H9 (cell line): ENCODE data around the gene PFKP. TPM values are rescaled to one million over a fixed set of nuclear protein-coding genes. Genes with fewer than 3 reads are reported as not detected.

Source experiments
- DNase-seq: peaks from one replicate; pipeline ENCODE4 v3.0.0-alpha.2; 2017
- H2AFZ ChIP-seq: one replicate; pipeline ENCODE4 v1.6.1; 2013; ENCODE audit warnings: mild to moderate bottlenecking, low read length, control low read depth, moderate library complexity
- H2AK5ac ChIP-seq: 2 replicates; pipeline ENCODE4 v1.6.1; 2013; ENCODE audit warnings: low read length, control low read depth, mixed read lengths; ENCODE audit not compliant: insufficient read length
- H2BK120ac ChIP-seq: one replicate; pipeline ENCODE4 v1.6.1; 2013; ENCODE audit warnings: low read depth, mild to moderate bottlenecking, low read length, control low read depth, inconsistent platforms; ENCODE audit not compliant: poor library complexity, severe bottlenecking
- H2BK12ac ChIP-seq: 2 replicates; pipeline ENCODE4 v1.6.1; 2013; ENCODE audit warnings: low read length, control low read depth, mixed read lengths, low read depth; ENCODE audit not compliant: insufficient read length
- H2BK15ac ChIP-seq: 2 replicates; pipeline ENCODE4 v1.6.1; 2013; ENCODE audit warnings: low read depth, low read length, control low read depth
- H2BK20ac ChIP-seq: one replicate; pipeline ENCODE4 v1.6.1; 2013; ENCODE audit warnings: low read depth, mild to moderate bottlenecking, low read length, control low read depth, inconsistent platforms; ENCODE audit not compliant: poor library complexity, severe bottlenecking
- H2BK5ac ChIP-seq: 2 replicates; pipeline ENCODE4 v1.6.1; 2013; ENCODE audit warnings: low read length, control low read depth, mixed read lengths; ENCODE audit not compliant: insufficient read length
- H3K14ac ChIP-seq: 2 replicates; pipeline ENCODE4 v1.6.1; 2013; ENCODE audit warnings: low read length, control low read depth; ENCODE audit not compliant: insufficient read depth
- H3K18ac ChIP-seq: 2 replicates; pipeline ENCODE4 v1.6.1; 2013; ENCODE audit warnings: low read depth, mild to moderate bottlenecking, mixed read lengths, low read length, control low read depth; ENCODE audit not compliant: insufficient read length
- H3K23ac ChIP-seq: 2 replicates; pipeline ENCODE4 v1.6.1; 2013; ENCODE audit warnings: low read length, control low read depth, mixed read lengths, low read depth; ENCODE audit not compliant: insufficient read length
- H3K23me2 ChIP-seq: 2 replicates; pipeline ENCODE4 v1.6.1; 2013; ENCODE audit warnings: low read depth, mild to moderate bottlenecking, mixed read lengths, low read length, control low read depth; ENCODE audit not compliant: insufficient read length, poor library complexity, severe bottlenecking
- H3K27ac ChIP-seq: 2 replicates; pipeline ENCODE4 v1.5.1; 2013; ENCODE audit warnings: low read length, control low read depth, mixed read lengths, low read depth; ENCODE audit not compliant: insufficient read length
- H3K27me3 ChIP-seq: 2 replicates; pipeline ENCODE4 v1.6.1; 2013; ENCODE audit warnings: low read length, control low read depth, inconsistent platforms; ENCODE audit not compliant: insufficient read depth
- H3K4ac ChIP-seq: 2 replicates; pipeline ENCODE4 v1.6.1; 2013; ENCODE audit warnings: low read depth, mild to moderate bottlenecking, control low read depth, inconsistent platforms, low read length, moderate library complexity
- H3K4me1 ChIP-seq: 2 replicates; pipeline ENCODE4 v1.6.1; 2013; ENCODE audit warnings: low read length, control low read depth, inconsistent platforms; ENCODE audit not compliant: insufficient read depth
- H3K4me2 ChIP-seq: 2 replicates; pipeline ENCODE4 v1.6.1; 2013; ENCODE audit warnings: low read length, control low read depth, mixed read lengths; ENCODE audit not compliant: insufficient read length, insufficient read depth
- H3K56ac ChIP-seq: 2 replicates; pipeline ENCODE4 v1.6.1; 2013; ENCODE audit warnings: low read depth, mild to moderate bottlenecking, mixed read lengths, low read length, control low read depth; ENCODE audit not compliant: insufficient read length
- H3K79me1 ChIP-seq: 2 replicates; pipeline ENCODE4 v1.6.1; 2013; ENCODE audit warnings: low read depth, mild to moderate bottlenecking, moderate library complexity, low read length, control low read depth, inconsistent platforms; ENCODE audit not compliant: insufficient read depth, poor library complexity, severe bottlenecking
- H3K79me2 ChIP-seq: 2 replicates; pipeline ENCODE4 v1.6.1; 2013; ENCODE audit warnings: low read length, control low read depth, inconsistent platforms; ENCODE audit not compliant: insufficient read depth
- H3K9ac ChIP-seq: 2 replicates; pipeline ENCODE4 v1.6.1; 2013; ENCODE audit warnings: low read length, control low read depth, mixed read lengths; ENCODE audit not compliant: insufficient read length; ENCODE audit errors: extremely low read depth
- H3K9me3 ChIP-seq: one replicate; pipeline ENCODE4 v1.6.1; 2013; ENCODE audit warnings: low read depth, low read length, inconsistent platforms; ENCODE audit not compliant: control insufficient read depth
- H3T11ph ChIP-seq: one replicate; pipeline ENCODE4 v1.6.1; 2013; ENCODE audit warnings: mild to moderate bottlenecking, low read length, control low read depth, inconsistent platforms
- H4K20me1 ChIP-seq: one replicate; pipeline ENCODE4 v1.6.1; 2013; ENCODE audit not compliant: control insufficient read depth, insufficient read length, insufficient read depth
- H4K5ac ChIP-seq: 2 replicates; pipeline ENCODE4 v1.6.1; 2013; ENCODE audit warnings: low read depth, mild to moderate bottlenecking, mixed read lengths, low read length, control low read depth; ENCODE audit not compliant: insufficient read length
- H4K8ac ChIP-seq: replicated peaks from 2 replicates; pipeline ENCODE4 v1.6.1; 2013; ENCODE audit warnings: low read length, control low read depth, mixed read lengths, low read depth; ENCODE audit not compliant: insufficient read length
- H4K91ac ChIP-seq: 2 replicates; pipeline ENCODE4 v1.6.1; 2013; ENCODE audit warnings: low read depth, mild to moderate bottlenecking, moderate library complexity, mixed read lengths, low read length, control low read depth; ENCODE audit not compliant: insufficient read length
- H3K27ac Mint-ChIP-seq, 3 experiments: 2 replicates in 2 of 3; 3 replicates in 1 of 3; pipeline ENCODE4 v1.8.0; 2020 to 2021; ENCODE audit warnings: mixed read lengths in 3 of 3, mild to moderate bottlenecking in 1 of 3, moderate library complexity in 1 of 3
- H3K27me3 Mint-ChIP-seq: 2 replicates; pipeline ENCODE4 v1.8.0; 2021; ENCODE audit warnings: low read depth, mild to moderate bottlenecking, moderate library complexity, mixed read lengths
- H3K36me3 Mint-ChIP-seq, 3 experiments: 2 replicates in 2 of 3; 3 replicates in 1 of 3; pipeline ENCODE4 v1.8.0; 2020 to 2021; ENCODE audit warnings: low read depth in 3 of 3, mixed read lengths in 3 of 3; ENCODE audit not compliant: insufficient read depth in 1 of 3
- H3K4me1 Mint-ChIP-seq, 2 experiments: 2 replicates each; pipeline ENCODE4 v1.8.0; 2020; ENCODE audit warnings: mixed read lengths in 2 of 2
- H3K4me3 Mint-ChIP-seq, 2 experiments: 2 replicates in 1 of 2; 3 replicates in 1 of 2; pipeline ENCODE4 v1.8.0; 2020 to 2021; ENCODE audit warnings: mild to moderate bottlenecking in 2 of 2, mixed read lengths in 2 of 2, moderate library complexity in 1 of 2
- H3K9me3 Mint-ChIP-seq, 2 experiments: 2 replicates in 1 of 2; 3 replicates in 1 of 2; pipeline ENCODE4 v1.8.0; 2020; ENCODE audit warnings: mild to moderate bottlenecking in 2 of 2, mixed read lengths in 2 of 2, moderate library complexity in 1 of 2
- WGBS: extraction: QIAGEN DNeasy Blood & Tissue Kit; methylation state at CpG from one replicate; pipeline ENCODE4 v1.1.7; 2013; ENCODE audit warnings: missing lambda C conversion rate, low lambda C conversion rate, mixed read lengths; ENCODE audit not compliant: insufficient read length; ENCODE audit errors: extremely low coverage; 5-methylcytosine and 5-hydroxymethylcytosine counted together
- total RNA-seq: library from RNA; stranded (reverse); gene quantifications from 2 replicates; pipeline ENCODE4 v1.2.1, GENCODE V29; 2021
- TF ChIP-seq, protein P1 (sequence below): fragments of 200-600 bp; sonication (generic); conservative IDR thresholded peaks from 3 replicates; pipeline ENCODE4 v1.8.0; 2021; ENCODE audit warnings: antibody characterized with exemption, mild to moderate bottlenecking

PFKP gene
- total RNA-seq, 1 experiment from 2014 or later, result 145 TPM

DNA sequence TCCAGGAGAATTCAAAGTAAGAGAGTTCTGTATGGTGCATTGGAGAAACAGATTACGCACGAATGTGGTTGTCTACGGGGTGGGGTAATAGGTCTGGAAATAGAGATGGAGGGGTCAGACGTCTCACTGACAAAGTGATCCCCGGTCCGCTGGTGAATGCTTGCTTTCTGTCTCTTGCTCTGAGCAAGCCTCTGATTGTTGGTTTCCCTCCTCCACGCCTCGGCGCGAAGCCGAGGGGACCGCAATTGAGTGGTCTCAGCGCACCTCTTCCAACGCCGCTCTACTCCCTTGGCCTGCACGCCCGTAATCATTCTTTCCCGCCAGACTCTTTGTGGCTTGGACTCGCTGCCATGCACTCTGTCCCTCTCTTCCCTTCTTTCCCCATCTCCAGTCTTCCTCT lies 46.5 kb upstream of the PFKP start:
- Histone ChIP-seq H3K79me2 (no peaks in the 10 kb centered on the region), H2BK12ac (no peak overlapping the region), H2BK5ac (no peak overlapping the region), H2BK120ac (no peak overlapping the region), H3K23me2 (no peaks in the 10 kb centered on the region), H4K91ac (no peak overlapping the region), H3K56ac (no peak overlapping the region), H3K14ac (no peak overlapping the region), H3K27ac (no peak overlapping the region), H3K4me1 (no peaks in the 10 kb centered on the region; the same call in 1 of the 2 replicates), H4K20me1 (no peaks in the 10 kb centered on the region), H2AK5ac (no peak overlapping the region), H3K9ac (no peak overlapping the region), H2AFZ (no peak overlapping the region), H4K8ac (no peak overlapping the region), H3K9me3 (no peaks in the 10 kb centered on the region), H3K27me3 (no peaks in the 10 kb centered on the region), H3K18ac (no peak overlapping the region), H3K4me2 (no peak overlapping the region), H2BK15ac (no peak overlapping the region), H2BK20ac (no peak overlapping the region), H3K23ac (no peak overlapping the region), H3K79me1 (no peaks in the 10 kb centered on the region), H3T11ph (no peak overlapping the region), H4K5ac (no peak overlapping the region), H3K4ac (no peak overlapping the region)
- H3K27me3 Mint-ChIP-seq, result peaks cover 15% of the 10 kb centered on the region
- no peak overlapping the region for H3K4me3 Mint-ChIP-seq
- H3K4me1 Mint-ChIP-seq, result peaks cover 0 to 4% of the 10 kb centered on the region in 2 experiments; a peak in 3 of 4 replicates
- no peaks in the 10 kb centered on the region; a peak in 1 of 7 replicates for H3K36me3 Mint-ChIP-seq
- H3K9me3 Mint-ChIP-seq, result peaks cover 10% of the 10 kb centered on the region in 2 experiments; a peak in 3 of 5 replicates
- WGBS, result no CpG with 5 or more reads among the region's 19 CpGs
- H3K27ac Mint-ChIP-seq, result no peak overlapping the region
- DNase-seq, result no peak
- TF ChIP-seq, protein P1, sequence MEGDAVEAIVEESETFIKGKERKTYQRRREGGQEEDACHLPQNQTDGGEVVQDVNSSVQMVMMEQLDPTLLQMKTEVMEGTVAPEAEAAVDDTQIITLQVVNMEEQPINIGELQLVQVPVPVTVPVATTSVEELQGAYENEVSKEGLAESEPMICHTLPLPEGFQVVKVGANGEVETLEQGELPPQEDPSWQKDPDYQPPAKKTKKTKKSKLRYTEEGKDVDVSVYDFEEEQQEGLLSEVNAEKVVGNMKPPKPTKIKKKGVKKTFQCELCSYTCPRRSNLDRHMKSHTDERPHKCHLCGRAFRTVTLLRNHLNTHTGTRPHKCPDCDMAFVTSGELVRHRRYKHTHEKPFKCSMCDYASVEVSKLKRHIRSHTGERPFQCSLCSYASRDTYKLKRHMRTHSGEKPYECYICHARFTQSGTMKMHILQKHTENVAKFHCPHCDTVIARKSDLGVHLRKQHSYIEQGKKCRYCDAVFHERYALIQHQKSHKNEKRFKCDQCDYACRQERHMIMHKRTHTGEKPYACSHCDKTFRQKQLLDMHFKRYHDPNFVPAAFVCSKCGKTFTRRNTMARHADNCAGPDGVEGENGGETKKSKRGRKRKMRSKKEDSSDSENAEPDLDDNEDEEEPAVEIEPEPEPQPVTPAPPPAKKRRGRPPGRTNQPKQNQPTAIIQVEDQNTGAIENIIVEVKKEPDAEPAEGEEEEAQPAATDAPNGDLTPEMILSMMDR, result no peak
